HUES64 (cell line): ENCODE data around the gene CDCA8.
"Not testable (repeated sequence)": the region's sequence is repeated elsewhere in the genome, so short reads cannot be mapped to it uniquely, and the experiment has no call there.

Source experiments
- H3K27ac ChIP-seq: 2 replicates; pipeline ENCODE4 v1.7.0; 2013; ENCODE audit warnings: low read depth, low read length, inconsistent platforms
- H3K27me3 ChIP-seq: 2 replicates; pipeline ENCODE4 v1.6.1; 2013; ENCODE audit warnings: mild to moderate bottlenecking, low read length; ENCODE audit not compliant: insufficient read depth
- H3K36me3 ChIP-seq: 2 replicates; pipeline ENCODE4 v1.6.1; 2013; ENCODE audit warnings: mild to moderate bottlenecking, low read length; ENCODE audit not compliant: insufficient read depth
- H3K4me1 ChIP-seq: 2 replicates; pipeline ENCODE4 v1.6.1; 2013; ENCODE audit warnings: mild to moderate bottlenecking, low read length, moderate library complexity; ENCODE audit not compliant: insufficient read depth
- H3K4me3 ChIP-seq: 2 replicates; pipeline ENCODE4 v1.5.1; 2013; ENCODE audit warnings: mild to moderate bottlenecking, low read length, moderate library complexity
- H3K9ac ChIP-seq: 2 replicates; pipeline ENCODE4 v1.6.1; 2013; ENCODE audit warnings: mild to moderate bottlenecking, low read depth, low read length
- H3K9me3 ChIP-seq: 2 replicates; pipeline ENCODE4 v1.6.1; 2013; ENCODE audit warnings: low read depth, low read length; ENCODE audit not compliant: insufficient read depth
- WGBS: fragments of 150-250, 120-280 bp; methylation state at CpG from one replicate; pipeline ENCODE4 v1.1.7; 2013; ENCODE audit warnings: missing lambda C conversion rate; 5-methylcytosine and 5-hydroxymethylcytosine counted together

Gene CDCA8

DNA sequence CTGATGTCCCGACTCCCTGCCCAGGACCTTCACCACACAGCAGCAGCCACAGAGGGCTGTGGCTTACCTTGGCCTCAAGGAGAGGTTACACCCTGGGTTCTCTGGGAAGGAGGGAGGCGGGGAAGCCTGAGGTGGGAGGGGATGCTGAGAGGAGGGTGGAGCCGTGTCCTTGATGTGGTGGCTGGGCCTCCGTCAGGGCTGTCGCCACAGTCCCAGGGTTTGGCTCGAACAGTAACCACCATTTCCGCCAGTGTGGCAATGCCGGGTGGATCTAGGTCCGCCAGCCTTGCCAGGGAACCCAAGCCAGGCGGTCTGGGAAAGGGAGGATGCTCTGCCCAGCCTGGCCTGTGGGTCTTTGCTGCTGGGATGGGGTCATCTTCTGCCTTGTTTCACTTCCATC lies 18.4 kb upstream of the CDCA8 start:
- Histone ChIP-seq H3K9me3 (no peaks in the 10 kb centered on the region), H3K9ac (no peak overlapping the region), H3K27ac (no peak overlapping the region), H3K27me3 (peaks cover 7% of the 10 kb centered on the region), H3K4me1 (no peaks in the 10 kb centered on the region), H3K36me3 (no peaks in the 10 kb centered on the region), H3K4me3 (no peak overlapping the region)
- WGBS: 70% methylated on average over 10 of the region's 10 CpGs

DNA sequence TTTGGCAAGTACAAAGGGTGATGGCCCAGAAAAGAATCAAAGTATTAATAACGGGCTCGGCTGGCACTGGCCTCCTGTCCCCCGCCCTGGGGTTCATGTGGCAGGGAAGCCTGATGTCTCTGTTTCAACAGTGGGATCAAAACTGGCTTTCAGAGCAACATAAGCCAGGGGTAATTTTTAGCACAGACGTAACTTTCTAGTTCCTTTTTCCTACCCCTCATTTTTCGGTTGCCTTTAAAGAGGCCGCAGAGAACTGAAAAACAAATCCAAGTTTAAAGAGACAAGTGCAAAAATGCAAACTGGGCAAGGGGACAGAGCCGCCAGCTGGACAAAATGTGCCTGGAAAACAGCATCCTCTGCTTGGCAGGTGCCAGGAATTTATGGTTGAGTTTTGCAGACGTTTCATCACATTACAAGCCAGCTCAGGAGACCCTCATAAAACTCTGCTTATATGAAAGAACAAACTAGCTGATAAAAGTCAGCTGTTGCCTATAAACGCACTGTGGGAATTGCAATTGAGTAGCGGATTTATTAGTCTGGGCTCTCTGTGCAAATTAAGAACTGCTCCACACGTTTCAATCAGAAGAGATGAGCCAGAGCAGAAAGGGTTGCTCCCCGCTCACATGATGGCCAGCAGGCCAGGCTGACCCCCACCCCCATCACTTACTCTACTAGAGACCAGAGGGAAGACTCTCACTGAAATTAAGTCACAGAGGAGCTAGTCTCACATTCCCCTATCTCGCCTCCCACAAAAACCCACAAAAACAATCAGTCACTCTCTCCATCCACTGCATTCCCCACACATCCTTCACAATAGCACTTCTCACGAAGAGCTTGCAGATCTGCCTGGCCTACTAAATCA lies 15.8 kb upstream of the CDCA8 start:
- no peak overlapping the region for H3K4me3 ChIP-seq
- WGBS: 77% methylated on average over 14 of the region's 14 CpGs
- no peaks in the 10 kb centered on the region; the same call in 1 of the 2 replicates for H3K27me3 ChIP-seq
- H3K9me3 ChIP-seq: no peaks in the 10 kb centered on the region
- H3K4me1 ChIP-seq: no peaks in the 10 kb centered on the region
- no peak overlapping the region for H3K9ac ChIP-seq
- no peak overlapping the region for H3K27ac ChIP-seq
- H3K36me3 ChIP-seq: peaks cover 6% of the 10 kb centered on the region

DNA sequence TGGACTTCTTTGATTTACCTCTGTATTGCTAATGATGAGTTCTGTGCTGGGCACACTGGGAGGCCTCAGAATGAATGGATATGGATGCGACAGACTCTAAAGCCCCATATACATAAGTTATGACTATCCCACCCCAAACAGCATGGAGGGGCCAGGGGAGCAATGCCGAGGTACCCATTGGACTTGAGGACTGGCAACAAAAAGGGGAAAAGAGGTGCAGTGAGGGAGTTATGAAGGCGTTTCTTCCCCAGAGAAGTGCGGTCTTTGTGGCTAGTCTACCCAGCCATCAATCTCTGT lies 15.2 kb upstream of the CDCA8 start:
- Histone ChIP-seq H3K4me1 (no peaks in the 10 kb centered on the region), H3K9me3 (no peaks in the 10 kb centered on the region), H3K36me3 (peaks cover 12% of the 10 kb centered on the region), H3K9ac (no peak overlapping the region), H3K27ac (no peak overlapping the region), H3K27me3 (no peaks in the 10 kb centered on the region; the same call in 1 of the 2 replicates), H3K4me3 (no peak overlapping the region)
- WGBS: 63% methylated on average over 3 of the region's 4 CpGs

DNA sequence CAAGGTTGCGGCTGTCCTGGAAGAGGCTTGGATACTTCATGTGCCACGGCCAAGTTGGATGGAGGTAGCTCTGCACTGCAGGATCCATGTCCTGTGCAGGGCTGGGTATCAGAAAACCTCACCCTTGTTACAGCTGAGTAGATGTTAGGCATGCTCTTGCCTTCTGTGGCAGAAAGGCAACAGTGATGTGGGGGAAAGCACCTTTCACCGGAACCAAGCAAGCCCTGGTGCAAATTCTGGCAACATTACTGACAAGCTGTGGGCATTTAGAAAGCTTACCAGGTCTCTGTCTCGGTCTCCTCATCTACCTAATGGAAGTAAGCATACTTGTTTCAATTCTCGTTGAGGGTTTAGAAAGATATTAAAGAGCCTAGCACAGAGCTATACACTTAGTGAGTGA lies 14.5 kb upstream of the CDCA8 start:
- Histone ChIP-seq H3K4me3 (no peak overlapping the region), H3K4me1 (no peaks in the 10 kb centered on the region), H3K36me3 (peaks cover 18% of the 10 kb centered on the region), H3K27me3 (no peaks in the 10 kb centered on the region; the same call in 1 of the 2 replicates), H3K9me3 (no peaks in the 10 kb centered on the region), H3K27ac (no peak overlapping the region), H3K9ac (no peak overlapping the region)
- 91% methylated on average over 5 of the region's 5 CpGs for WGBS

- H3K4me3 ChIP-seq: no peak overlapping the region
- H3K4me1 ChIP-seq: no peaks in the 10 kb centered on the region
- no peaks in the 10 kb centered on the region for H3K9me3 ChIP-seq
- no peaks in the 10 kb centered on the region; the same call in 1 of the 2 replicates for H3K27me3 ChIP-seq
- no peak overlapping the region for H3K27ac ChIP-seq
- 91% methylated on average over 3 of the region's 3 CpGs for WGBS
- no peak overlapping the region for H3K9ac ChIP-seq
- H3K36me3 ChIP-seq: peaks cover 46% of the 10 kb centered on the region
Observed at GRCh38 chr1:37680933-37681332, 11.4 kb upstream of the CDCA8 start.

GRCh38 chr1:37682334-37682987 lies 9.9 kb upstream of the CDCA8 start:
- no peak overlapping the region for H3K4me3 ChIP-seq
- H3K27ac ChIP-seq: no peak overlapping the region
- H3K9me3 ChIP-seq: no peaks in the 10 kb centered on the region
- H3K36me3 ChIP-seq: peaks cover 58% of the 10 kb centered on the region
- whole genome bisulfite sequencing: 81% methylated on average over 5 of the region's 5 CpGs
- no peaks in the 10 kb centered on the region for H3K4me1 ChIP-seq
- no peaks in the 10 kb centered on the region for H3K27me3 ChIP-seq
- H3K9ac ChIP-seq: no peak overlapping the region

DNA sequence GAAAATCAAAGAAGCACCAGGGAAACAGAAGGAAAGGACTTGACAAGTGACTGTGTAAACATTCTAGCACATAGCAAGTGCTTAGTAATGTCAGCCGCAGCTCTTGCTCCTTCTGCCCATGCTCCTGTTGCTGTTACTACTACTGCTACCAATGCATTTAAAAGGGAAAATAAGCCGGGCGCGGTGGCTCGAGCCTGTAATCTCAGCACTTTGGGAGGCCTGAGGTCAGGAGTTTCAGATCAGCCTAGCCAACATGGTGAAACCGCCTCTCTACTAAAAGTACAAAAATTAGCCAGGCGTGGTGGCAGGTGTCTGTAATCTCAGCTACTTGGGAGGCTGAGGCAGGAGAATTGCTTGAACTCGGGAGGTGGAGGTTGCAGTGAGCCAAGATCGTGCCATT lies 8.1 kb upstream of the CDCA8 start:
- not testable (repeated sequence) for H3K27ac ChIP-seq, H3K4me1 ChIP-seq, H3K4me3 ChIP-seq, H3K9me3 ChIP-seq, H3K9ac ChIP-seq, H3K27me3 ChIP-seq
- H3K36me3 ChIP-seq: peaks cover 70% of the 10 kb centered on the region
- WGBS: 96% methylated on average over 7 of the region's 9 CpGs

DNA sequence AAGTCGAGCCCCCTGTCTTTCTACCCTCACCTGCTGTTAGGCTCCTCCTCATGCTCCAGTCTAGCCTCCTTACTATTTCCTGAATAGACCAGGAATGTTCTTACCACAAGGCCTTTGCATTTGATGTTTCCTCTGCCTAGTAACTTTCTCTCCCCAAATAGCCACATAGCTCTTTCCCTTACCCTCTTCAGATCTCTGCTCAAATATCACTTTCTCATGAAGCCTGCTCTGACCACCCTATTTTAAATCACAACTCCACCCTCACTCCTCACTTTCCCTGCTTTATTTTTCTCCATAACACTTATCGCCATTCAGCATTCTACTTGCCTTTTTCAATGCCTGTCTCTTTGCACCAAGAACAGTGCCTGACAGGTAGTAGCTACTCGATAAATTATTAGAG lies 6.6 kb upstream of the CDCA8 start:
- Histone ChIP-seq H3K27me3 (no peaks in the 10 kb centered on the region), H3K9ac (no peak overlapping the region), H3K4me1 (peaks cover 4% of the 10 kb centered on the region; the same call in 1 of the 2 replicates), H3K4me3 (no peak overlapping the region), H3K36me3 (peaks cover 70% of the 10 kb centered on the region), H3K27ac (no peak overlapping the region), H3K9me3 (no peaks in the 10 kb centered on the region)
- 95% methylated on average over 3 of the region's 3 CpGs for WGBS

DNA sequence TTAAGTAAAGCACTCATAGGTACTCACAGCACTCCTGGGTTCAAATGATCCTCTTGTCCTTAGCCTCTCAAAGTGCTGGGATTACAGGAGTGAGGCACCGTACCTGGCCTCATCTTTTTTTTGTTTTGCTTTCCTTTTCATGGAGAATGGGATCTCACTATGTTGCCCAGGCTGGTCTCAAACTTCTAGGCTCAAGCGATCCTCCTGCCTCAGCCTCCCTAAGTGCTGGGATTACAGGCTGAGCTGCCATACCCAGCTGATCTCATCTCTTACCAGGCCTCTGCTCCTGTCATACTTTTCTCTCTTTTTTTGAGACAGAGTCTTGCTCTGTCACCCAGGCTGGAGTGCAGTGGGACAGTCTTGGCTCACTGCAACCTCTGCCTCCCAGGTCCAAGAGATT lies 4.6 kb upstream of the CDCA8 start:
- H3K36me3 ChIP-seq: peaks cover 52% of the 10 kb centered on the region
- WGBS: 94% methylated on average over 2 of the region's 2 CpGs
- not testable (repeated sequence) for H3K27me3 ChIP-seq, H3K9ac ChIP-seq, H3K4me1 ChIP-seq, H3K27ac ChIP-seq, H3K9me3 ChIP-seq, H3K4me3 ChIP-seq

DNA sequence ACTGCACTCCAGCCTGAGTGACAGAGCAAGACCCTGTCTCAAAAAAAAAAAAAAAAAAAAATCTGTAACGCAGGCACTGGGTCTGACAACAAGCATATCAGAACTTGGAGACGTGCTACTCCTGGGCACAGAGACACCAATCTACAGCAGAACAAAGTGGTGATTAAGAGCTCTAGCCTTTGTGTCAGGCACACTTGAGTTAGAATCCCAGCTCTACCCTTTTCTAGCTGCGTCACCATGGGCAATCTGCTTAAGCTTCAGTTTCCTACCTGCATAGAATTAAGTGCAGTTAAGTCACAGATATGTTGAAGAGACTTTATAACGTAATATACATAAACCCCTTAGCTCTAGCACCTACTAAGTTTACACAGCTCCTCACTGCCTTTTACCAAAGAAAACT lies 3.4 kb upstream of the CDCA8 start:
- peaks cover 3% of the 10 kb centered on the region; the same call in 1 of the 2 replicates for H3K27me3 ChIP-seq
- no peak overlapping the region for H3K27ac ChIP-seq
- no peak overlapping the region for H3K9ac ChIP-seq
- H3K9me3 ChIP-seq: no peaks in the 10 kb centered on the region
- peak overlapping the region; percentile 83 for H3K4me3 ChIP-seq
- peaks cover 40% of the 10 kb centered on the region for H3K36me3 ChIP-seq
- 94% methylated on average over 4 of the region's 4 CpGs for WGBS
- H3K4me1 ChIP-seq: peaks cover 4% of the 10 kb centered on the region; the same call in 1 of the 2 replicates

- peak overlapping the region; percentile 58 for H3K9ac ChIP-seq
- H3K27me3 ChIP-seq: peaks cover 3% of the 10 kb centered on the region; the same call in 1 of the 2 replicates
- H3K36me3 ChIP-seq: peaks cover 38% of the 10 kb centered on the region
- peak overlapping the region; percentile 83 for H3K4me3 ChIP-seq
- no peaks in the 10 kb centered on the region for H3K9me3 ChIP-seq
- peaks cover 4% of the 10 kb centered on the region; the same call in 1 of the 2 replicates for H3K4me1 ChIP-seq
- no peak overlapping the region for H3K27ac ChIP-seq
- 6% methylated on average over 45 of the region's 45 CpGs for WGBS
Observed at GRCh38 chr1:37691497-37692077, 729 bp upstream of the CDCA8 start.
